A673 (cell line): Measurements from ENCODE around the gene BAIAP2. TPM values are rescaled to one million over a fixed set of nuclear protein-coding genes. Genes with fewer than 3 reads are reported as not detected.

Experiments used
- BruUV-seq: library from RNA; stranded (reverse); fragments of 400-500 nt; replicated peaks from 2 replicates; lab custom pipeline; 2021; lab: Mats Ljungman, UMichigan
- CTCF ChIA-PET: fragments of 300-600 bp; sonication (Branson Sonifier 250); formaldehyde crosslinking; loops from one replicate; lab custom pipeline; 2022; ENCODE audit warnings: antibody characterized with exemption; lab: Charles Lee
- POLR2A ChIA-PET: fragments of 300-600 bp; sonication (Branson Sonifier 250); formaldehyde crosslinking; loops from one replicate; lab custom pipeline; 2022; ENCODE audit warnings: antibody characterized with exemption; ENCODE audit not compliant: low non-redundant PET; lab: Charles Lee
- DNase-seq: peaks from one replicate; pipeline ENCODE4 v3.0.0-alpha.2; 2015; ENCODE audit warnings: low spot score
- H3K27ac ChIP-seq: fragments of 200-600 bp; sonication (generic); 2 replicates; pipeline ENCODE4 v1.5.1; 2016; ENCODE audit warnings: mixed run types, low read depth, mild to moderate bottlenecking, mixed read lengths, antibody characterized with exemption, low read length; ENCODE audit not compliant: poor library complexity, severe bottlenecking
- H3K27me3 ChIP-seq: fragments of 200-600 bp; sonication (generic); replicated peaks from 2 replicates; pipeline ENCODE4 v1.6.1; 2017; ENCODE audit warnings: mixed run types, low read depth, mild to moderate bottlenecking, mixed read lengths, antibody characterized with exemption, low read length; ENCODE audit not compliant: insufficient read depth, poor library complexity
- H3K36me3 ChIP-seq: fragments of 200-600 bp; sonication (generic); 2 replicates; pipeline ENCODE4 v1.6.1; 2016; ENCODE audit warnings: mixed run types, mild to moderate bottlenecking, mixed read lengths, antibody characterized with exemption, low read length; ENCODE audit not compliant: insufficient read depth, poor library complexity, severe bottlenecking
- H3K4me1 ChIP-seq: fragments of 200-600 bp; sonication (generic); 2 replicates; pipeline ENCODE4 v1.6.1; 2017; ENCODE audit warnings: mixed run types, mild to moderate bottlenecking, mixed read lengths, antibody characterized with exemption, low read length; ENCODE audit not compliant: insufficient read depth, poor library complexity, severe bottlenecking
- H3K4me3 ChIP-seq: fragments of 200-600 bp; sonication (generic); 2 replicates; pipeline ENCODE4 v1.5.1; 2016; ENCODE audit warnings: low read depth, mixed run types, mild to moderate bottlenecking, mixed read lengths, low read length; ENCODE audit not compliant: poor library complexity, severe bottlenecking
- H3K9me3 ChIP-seq: fragments of 200-600 bp; sonication (generic); 2 replicates; pipeline ENCODE4 v1.6.1; 2016; ENCODE audit warnings: mixed run types, low read depth, mild to moderate bottlenecking, mixed read lengths, antibody characterized with exemption, low read length; ENCODE audit not compliant: poor library complexity, severe bottlenecking
- CTCF ChIP-seq: fragments of 300-800, 200-600 bp; sonication (generic); conservative IDR thresholded peaks from 2 replicates; pipeline ENCODE4 v1.5.1; 2017; ENCODE audit warnings: low read depth, mild to moderate bottlenecking, antibody characterized with exemption, low read length, moderate library complexity, mixed read lengths
- EZH2 ChIP-seq: fragments of 200-600 bp; sonication (generic); IDR thresholded peaks from 2 replicates; pipeline ENCODE4 v1.6.1; 2017; ENCODE audit warnings: borderline replicate concordance, low read depth, mild to moderate bottlenecking, mixed read lengths, antibody characterized with exemption, low read length; ENCODE audit not compliant: poor library complexity, severe bottlenecking
- intact Hi-C: fragments of 100-400 bp; cut with micrococcal nuclease; formaldehyde crosslinking; loops from one replicate; pipeline ENCODE4 v1.10.0; 2022; ENCODE audit not compliant: unreplicated experiment
- total RNA-seq: library from RNA; stranded (reverse); gene quantifications from 2 replicates; pipeline ENCODE4 v1.2.3, GENCODE V29; 2021

The BAIAP2 gene
- total RNA-seq, 1 experiment from 2014 or later = 51.6 TPM

GRCh38 chr17:81084680-81085419 is 49.9 kb downstream of the BAIAP2 start:
- ChIA-PET CTCF (no interaction called here), POLR2A (no interaction called here)
- intact Hi-C loops = no loop called here
- DNase-seq = no peak
- Histone ChIP-seq H3K4me1 (peaks cover 3% of the 10 kb centered on the region), H3K27ac (no peak overlapping the region), H3K36me3 (no peaks in the 10 kb centered on the region), H3K4me3 (no peak overlapping the region), H3K9me3 (no peaks in the 10 kb centered on the region), H3K27me3 (no peaks in the 10 kb centered on the region)
- TF ChIP-seq CTCF = no peak
- no peak for TF ChIP-seq EZH2
- no TSS peak for BruUV-seq

GRCh38 chr17:81085420-81085911 is 50.5 kb downstream of the BAIAP2 start:
- BruUV-seq = no TSS peak
- no peaks in the 10 kb centered on the region for H3K36me3 ChIP-seq
- ChIA-PET CTCF (no interaction called here), POLR2A (interaction anchor here (0.6 kb wide), 1 partner anchor 71 kb away, joined by 3 read pairs; no protein-coding TSS in a partner anchor)
- H3K27ac ChIP-seq = no peak overlapping the region
- peaks cover 9% of the 10 kb centered on the region for H3K4me1 ChIP-seq
- intact Hi-C loops = no loop called here
- no peak for TF ChIP-seq EZH2
- no peak for TF ChIP-seq CTCF
- H3K27me3 ChIP-seq = no peaks in the 10 kb centered on the region
- H3K4me3 ChIP-seq = no peak overlapping the region
- no peak for DNase-seq
- no peaks in the 10 kb centered on the region for H3K9me3 ChIP-seq

- Histone ChIP-seq H3K27me3 (no peaks in the 10 kb centered on the region), H3K4me3 (no peak overlapping the region), H3K4me1 (peaks cover 13% of the 10 kb centered on the region), H3K36me3 (no peaks in the 10 kb centered on the region), H3K9me3 (no peaks in the 10 kb centered on the region), H3K27ac (no peak overlapping the region)
- no peak for TF ChIP-seq EZH2
- no peak for TF ChIP-seq CTCF
- DNase-seq = no peak
- BruUV-seq = no TSS peak
- ChIA-PET POLR2A (no interaction called here), CTCF (interaction anchor here (1.0 kb wide), 1 partner anchor 10 kb away, joined by 3 read pairs; no protein-coding TSS in a partner anchor)
- intact Hi-C loops = no loop called here
These were observed 52.0 kb downstream of the BAIAP2 start for GRCh38 chr17:81086789-81087551.
